Measurements from ENCODE around the gene TSPAN18. TPM values are rescaled to one million over a fixed set of nuclear protein-coding genes. Genes with fewer than 3 reads are reported as not detected.

TSPAN18 gene
- total and polyA plus RNA-seq, 2 of the 4 experiments (the other 2 are of a cell fraction): 0.36 to 1.1 TPM

DNA sequence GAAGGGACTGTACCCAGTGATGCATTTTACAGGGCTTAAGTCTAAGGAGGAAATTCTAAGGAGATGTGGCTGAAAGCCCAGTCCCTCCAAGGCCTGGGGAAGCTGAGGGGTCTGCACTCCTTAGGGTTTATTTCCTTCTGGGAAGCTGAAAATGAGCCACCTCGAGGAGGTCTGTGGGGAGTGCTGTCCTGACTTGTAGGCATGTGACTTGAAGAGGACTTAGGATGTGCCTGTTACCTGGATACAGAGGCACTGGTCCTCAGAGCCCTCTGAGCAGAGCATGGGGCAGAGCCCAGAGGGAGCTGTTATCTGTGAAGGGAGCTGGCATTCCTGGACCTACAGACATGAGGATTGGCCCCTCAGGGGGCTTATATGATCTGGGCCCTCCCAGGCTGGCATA is 146.8 kb downstream of the TSPAN18 start:
- no peaks in the 10 kb centered on the region for H3K36me3 ChIP-seq (ENCODE audit: control insufficient read depth, insufficient read depth, low read length)
- ATAC-seq (ENCODE audit: low read depth) (peak; percentile 30; the same call in 1 of the 2 replicates), DNase-seq (no peak)
- H3K79me1 ChIP-seq (ENCODE audit: low read depth in 1 of 2, low read length in 2 of 2): no peaks in the 10 kb centered on the region
- H2BK20ac ChIP-seq (ENCODE audit: low read depth, low read length): no peak overlapping the region
- intact Hi-C loops (cut with micrococcal nuclease): no loop called here
- H3K9me1 ChIP-seq (ENCODE audit: insufficient read depth, low read length): no peaks in the 10 kb centered on the region
- no peak overlapping the region for H2BK120ac ChIP-seq (ENCODE audit: low read depth, low read length)
- TF ChIP-seq SMC3 (IDR thresholded peaks at IDR 0.05; ENCODE audit: low read depth, low read length): no peak
- TF ChIP-seq BHLHE40 (IDR thresholded peaks at IDR 0.05; ENCODE audit: low read depth, low read length): no peak
- no peak for TF ChIP-seq RFX5 (IDR thresholded peaks at IDR 0.05; ENCODE audit: low read depth, low read length)
- TF ChIP-seq MXI1 (IDR thresholded peaks at IDR 0.05; ENCODE audit: borderline replicate concordance, low read depth, low read length): no peak
- TF ChIP-seq, protein P1, sequence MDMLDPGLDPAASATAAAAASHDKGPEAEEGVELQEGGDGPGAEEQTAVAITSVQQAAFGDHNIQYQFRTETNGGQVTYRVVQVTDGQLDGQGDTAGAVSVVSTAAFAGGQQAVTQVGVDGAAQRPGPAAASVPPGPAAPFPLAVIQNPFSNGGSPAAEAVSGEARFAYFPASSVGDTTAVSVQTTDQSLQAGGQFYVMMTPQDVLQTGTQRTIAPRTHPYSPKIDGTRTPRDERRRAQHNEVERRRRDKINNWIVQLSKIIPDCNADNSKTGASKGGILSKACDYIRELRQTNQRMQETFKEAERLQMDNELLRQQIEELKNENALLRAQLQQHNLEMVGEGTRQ (IDR thresholded peaks at IDR 0.05; ENCODE audit: low read depth, low read length): no peak
- TF ChIP-seq, protein P2, sequence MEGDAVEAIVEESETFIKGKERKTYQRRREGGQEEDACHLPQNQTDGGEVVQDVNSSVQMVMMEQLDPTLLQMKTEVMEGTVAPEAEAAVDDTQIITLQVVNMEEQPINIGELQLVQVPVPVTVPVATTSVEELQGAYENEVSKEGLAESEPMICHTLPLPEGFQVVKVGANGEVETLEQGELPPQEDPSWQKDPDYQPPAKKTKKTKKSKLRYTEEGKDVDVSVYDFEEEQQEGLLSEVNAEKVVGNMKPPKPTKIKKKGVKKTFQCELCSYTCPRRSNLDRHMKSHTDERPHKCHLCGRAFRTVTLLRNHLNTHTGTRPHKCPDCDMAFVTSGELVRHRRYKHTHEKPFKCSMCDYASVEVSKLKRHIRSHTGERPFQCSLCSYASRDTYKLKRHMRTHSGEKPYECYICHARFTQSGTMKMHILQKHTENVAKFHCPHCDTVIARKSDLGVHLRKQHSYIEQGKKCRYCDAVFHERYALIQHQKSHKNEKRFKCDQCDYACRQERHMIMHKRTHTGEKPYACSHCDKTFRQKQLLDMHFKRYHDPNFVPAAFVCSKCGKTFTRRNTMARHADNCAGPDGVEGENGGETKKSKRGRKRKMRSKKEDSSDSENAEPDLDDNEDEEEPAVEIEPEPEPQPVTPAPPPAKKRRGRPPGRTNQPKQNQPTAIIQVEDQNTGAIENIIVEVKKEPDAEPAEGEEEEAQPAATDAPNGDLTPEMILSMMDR (conservative IDR thresholded peaks at IDR 0.05; ENCODE audit: low read depth, low read length): no peak
- TF ChIP-seq MAFK (IDR thresholded peaks at IDR 0.05; ENCODE audit: low read depth, low read length): no peak
- TF ChIP-seq CEBPB (IDR thresholded peaks at IDR 0.05; ENCODE audit: low read depth, low read length): no peak
- no peak for TF ChIP-seq FOS (IDR thresholded peaks at IDR 0.05; ENCODE audit: low read depth, low read length)
- TF ChIP-seq NFE2L2 (IDR thresholded peaks at IDR 0.05; ENCODE audit: low read depth, low read length): no peak
- TF ChIP-seq POLR2A (IDR thresholded peaks at IDR 0.05; ENCODE audit: low read depth, low read length): no peak
- TF ChIP-seq, protein P3, sequence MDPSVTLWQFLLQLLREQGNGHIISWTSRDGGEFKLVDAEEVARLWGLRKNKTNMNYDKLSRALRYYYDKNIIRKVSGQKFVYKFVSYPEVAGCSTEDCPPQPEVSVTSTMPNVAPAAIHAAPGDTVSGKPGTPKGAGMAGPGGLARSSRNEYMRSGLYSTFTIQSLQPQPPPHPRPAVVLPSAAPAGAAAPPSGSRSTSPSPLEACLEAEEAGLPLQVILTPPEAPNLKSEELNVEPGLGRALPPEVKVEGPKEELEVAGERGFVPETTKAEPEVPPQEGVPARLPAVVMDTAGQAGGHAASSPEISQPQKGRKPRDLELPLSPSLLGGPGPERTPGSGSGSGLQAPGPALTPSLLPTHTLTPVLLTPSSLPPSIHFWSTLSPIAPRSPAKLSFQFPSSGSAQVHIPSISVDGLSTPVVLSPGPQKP (IDR thresholded peaks at IDR 0.05; ENCODE audit: borderline replicate concordance, low read depth, low read length): no peak
- TF ChIP-seq RAD21 (IDR thresholded peaks at IDR 0.05; ENCODE audit: low read length): no peak
- no peak for TF ChIP-seq RCOR1 (IDR thresholded peaks at IDR 0.05; ENCODE audit: insufficient replicate concordance, low read length)
- TF ChIP-seq MAZ (IDR thresholded peaks at IDR 0.05; ENCODE audit: borderline replicate concordance, low read depth, low read length): no peak
- TF ChIP-seq CHD1 (IDR thresholded peaks at IDR 0.05; ENCODE audit: low read depth, low read length): no peak
- no peak overlapping the region for H4K8ac ChIP-seq (ENCODE audit: low read depth in 2 of 2, low read length in 2 of 2)
- dilution Hi-C loops (cut with HindIII; ENCODE audit: low sequenced_read_pairs, unreplicated experiment): no loop called here
- no peak overlapping the region for H3K23ac ChIP-seq (ENCODE audit: low read depth, low read length)
- no peak overlapping the region for H2AK5ac ChIP-seq (ENCODE audit: low read depth, low read length)
- peaks cover 18% of the 10 kb centered on the region for H3K27me3 ChIP-seq (ENCODE audit: control insufficient read depth, insufficient read depth, low read length)
- no peak overlapping the region for H3K27ac ChIP-seq (ENCODE audit: insufficient read depth, low read length)
- H3K4me3 ChIP-seq (ENCODE audit: insufficient read depth, low read depth, low read length): no peak overlapping the region
- no peak overlapping the region for H2BK5ac ChIP-seq (ENCODE audit: low read depth, low read length, poor library complexity, severe bottlenecking)
- ChIA-PET CTCF (interaction anchor here (0.8 to 1.2 kb wide), 2 partner anchors 11 to 14 kb away, joined by 3 read pairs; no protein-coding TSS in a partner anchor), POLR2A (ENCODE audit: unreplicated experiment) (no interaction called here)
- no TSS peak for BruUV-seq (replicated peaks)
- H2BK15ac ChIP-seq (ENCODE audit: low read depth, low read length): no peak overlapping the region
- H3K18ac ChIP-seq (ENCODE audit: low read depth, low read length): no peak overlapping the region
- peaks cover 4% of the 10 kb centered on the region for H3K4me1 ChIP-seq (ENCODE audit: control insufficient read depth, insufficient read depth, low read length)
- H3K56ac ChIP-seq (ENCODE audit: extremely low read depth, insufficient read depth, low read length): no peak overlapping the region
- in situ Hi-C loops (cut with MboI; ENCODE audit: low sequenced_read_pairs): no loop called here
- no peak overlapping the region for H3K4ac ChIP-seq (ENCODE audit: low read depth, low read length)
- no peak overlapping the region for H2AK9ac ChIP-seq (replicated peaks; ENCODE audit: low read depth, low read length, poor library complexity)
- H2AFZ ChIP-seq (replicated peaks; ENCODE audit: low read length, poor library complexity): no peak overlapping the region
- no peak overlapping the region for H3K9ac ChIP-seq (ENCODE audit: low read depth, low read length)
- WGBS, 2 experiments (ENCODE audit: extremely low coverage in 2 of 2, insufficient read length in 1 of 2): no CpG with 5 or more reads among the region's 1 CpG
- H4K91ac ChIP-seq (ENCODE audit: insufficient read depth, low read depth, low read length): no peak overlapping the region
- no peak overlapping the region for H4K5ac ChIP-seq (ENCODE audit: low read depth, low read length)
- no peak overlapping the region for H3K14ac ChIP-seq (replicated peaks; ENCODE audit: low read depth, low read length)
- H3K9me3 ChIP-seq (ENCODE audit: control insufficient read depth, insufficient read depth, low read length): no peaks in the 10 kb centered on the region
- H4K20me1 ChIP-seq (ENCODE audit: insufficient read depth, low read length): no peaks in the 10 kb centered on the region
- H3K4me2 ChIP-seq (ENCODE audit: low read depth, low read length): no peak overlapping the region

All from IMR-90 (cell line).